ENCODE results near the gene NFIA. TPM values are rescaled to one million over a fixed set of nuclear protein-coding genes. Genes with fewer than 3 reads are reported as not detected.

Gene NFIA
- polyA plus RNA-seq, 4 donors = 1.6 to 9.7 (median 4.9) TPM

GRCh38 chr1:61151565-61151964, 69.2 kb downstream of the NFIA start:
- 87 to 99% (median 91%) methylated on average over 4 of the region's 4 CpGs for WGBS, 3 donors
- peak overlapping the region in 2 of 3 donors; percentile 17 to 41 for H3K27ac ChIP-seq (ENCODE audit: low read depth in 1 of 3, low read length in 2 of 3)

GRCh38 chr1:61152066-61152465, 69.7 kb downstream of the NFIA start:
- H3K36me3 ChIP-seq (ENCODE audit: control insufficient read depth in 3 of 3, insufficient read depth in 2 of 3, low read depth in 1 of 3, low read length in 3 of 3) = no peaks in the 10 kb centered on the region
- no peak for FAIRE-seq
- H3K4me3 ChIP-seq (ENCODE audit: low read depth in 1 of 3, low read length in 3 of 3) = no peak overlapping the region
- peak; percentile 62 to 68 for DNase-seq
- 16 to 56% (median 55%) methylated on average over 3 of the region's 3 CpGs for WGBS, 3 donors
- peak overlapping the region in 1 of 3 donors; percentile 17 for H3K27ac ChIP-seq (ENCODE audit: low read depth in 1 of 3, low read length in 2 of 3)
- H3K27me3 ChIP-seq (ENCODE audit: control insufficient read depth in 3 of 3, insufficient read depth in 3 of 3, low read length in 3 of 3) = no peaks in the 10 kb centered on the region
- H3K9me3 ChIP-seq (ENCODE audit: control insufficient read depth in 2 of 2, insufficient read depth in 1 of 2, low read depth in 1 of 2, low read length in 1 of 2) = no peaks in the 10 kb centered on the region
- peaks cover 9 to 46% (median 14%) of the 10 kb centered on the region in 3 donors for H3K4me1 ChIP-seq (ENCODE audit: control insufficient read depth in 3 of 3, insufficient read depth in 2 of 3, low read depth in 1 of 3, low read length in 2 of 3)

More at GRCh38 chr1:61151565-61151964, 69.2 kb downstream of the NFIA start:
- Histone ChIP-seq H3K4me1 (ENCODE audit: control insufficient read depth in 3 of 3, insufficient read depth in 2 of 3, low read depth in 1 of 3, low read length in 2 of 3) (peaks cover 9 to 41% (median 14%) of the 10 kb centered on the region in 3 donors), H3K9me3 (ENCODE audit: control insufficient read depth in 2 of 2, insufficient read depth in 1 of 2, low read depth in 1 of 2, low read length in 1 of 2) (no peaks in the 10 kb centered on the region), H3K4me3 (ENCODE audit: low read depth in 1 of 3, low read length in 3 of 3) (no peak overlapping the region), H3K36me3 (ENCODE audit: control insufficient read depth in 3 of 3, insufficient read depth in 2 of 3, low read depth in 1 of 3, low read length in 3 of 3) (no peaks in the 10 kb centered on the region), H3K27me3 (ENCODE audit: control insufficient read depth in 3 of 3, insufficient read depth in 3 of 3, low read length in 3 of 3) (no peaks in the 10 kb centered on the region)
- FAIRE-seq = no peak
- DNase-seq = no peak

- H3K9me3 ChIP-seq (ENCODE audit: control insufficient read depth in 2 of 2, insufficient read depth in 1 of 2, low read depth in 1 of 2, low read length in 1 of 2) = no peaks in the 10 kb centered on the region
- peaks cover 12 to 48% (median 20%) of the 10 kb centered on the region in 3 donors for H3K4me1 ChIP-seq (ENCODE audit: control insufficient read depth in 3 of 3, insufficient read depth in 2 of 3, low read depth in 1 of 3, low read length in 2 of 3)
- no peaks in the 10 kb centered on the region for H3K36me3 ChIP-seq (ENCODE audit: control insufficient read depth in 3 of 3, insufficient read depth in 2 of 3, low read depth in 1 of 3, low read length in 3 of 3)
- DNase-seq (peak in 1 of 2 donors; percentile 31), FAIRE-seq (no peak)
- no peaks in the 10 kb centered on the region for H3K27me3 ChIP-seq (ENCODE audit: control insufficient read depth in 3 of 3, insufficient read depth in 3 of 3, low read length in 3 of 3)
- H3K27ac ChIP-seq (ENCODE audit: low read depth in 1 of 3, low read length in 2 of 3) = peak overlapping the region in 1 of 3 donors; percentile 17
- H3K4me3 ChIP-seq (ENCODE audit: low read depth in 1 of 3, low read length in 3 of 3) = no peak overlapping the region
Measured at GRCh38 chr1:61152469-61153105, 70.2 kb downstream of the NFIA start.

GRCh38 chr1:61156576-61157467, 74.5 kb downstream of the NFIA start:
- H3K27ac ChIP-seq (ENCODE audit: low read depth in 1 of 3, low read length in 2 of 3) = peak overlapping the region in 1 of 3 donors; percentile 66
- DNase-seq (no peak), FAIRE-seq (no peak)
- H3K4me1 ChIP-seq (ENCODE audit: control insufficient read depth in 3 of 3, insufficient read depth in 2 of 3, low read depth in 1 of 3, low read length in 2 of 3) = peaks cover 6 to 44% (median 14%) of the 10 kb centered on the region in 3 donors
- H3K27me3 ChIP-seq (ENCODE audit: control insufficient read depth in 3 of 3, insufficient read depth in 3 of 3, low read length in 3 of 3) = no peaks in the 10 kb centered on the region
- H3K4me3 ChIP-seq (ENCODE audit: low read depth in 1 of 3, low read length in 3 of 3) = no peak overlapping the region
- 50 to 54% (median 54%) methylated on average over 4 of the region's 4 CpGs for WGBS, 3 donors
- H3K9me3 ChIP-seq (ENCODE audit: control insufficient read depth in 2 of 2, insufficient read depth in 1 of 2, low read depth in 1 of 2, low read length in 1 of 2) = no peaks in the 10 kb centered on the region
- H3K36me3 ChIP-seq (ENCODE audit: control insufficient read depth in 3 of 3, insufficient read depth in 2 of 3, low read depth in 1 of 3, low read length in 3 of 3) = no peaks in the 10 kb centered on the region

- peaks cover 0 to 2% (median 0%) of the 10 kb centered on the region in 3 donors for H3K36me3 ChIP-seq (ENCODE audit: control insufficient read depth in 3 of 3, insufficient read depth in 2 of 3, low read depth in 1 of 3, low read length in 3 of 3)
- no peaks in the 10 kb centered on the region for H3K9me3 ChIP-seq (ENCODE audit: control insufficient read depth in 2 of 2, insufficient read depth in 1 of 2, low read depth in 1 of 2, low read length in 1 of 2)
- DNase-seq (peak in 1 of 2 donors; percentile 53), FAIRE-seq (no peak)
- peak overlapping the region in 1 of 3 donors; percentile 66 for H3K27ac ChIP-seq (ENCODE audit: low read depth in 1 of 3, low read length in 2 of 3)
- H3K4me1 ChIP-seq (ENCODE audit: control insufficient read depth in 3 of 3, insufficient read depth in 2 of 3, low read depth in 1 of 3, low read length in 2 of 3) = peaks cover 3 to 37% (median 12%) of the 10 kb centered on the region in 3 donors
- no peaks in the 10 kb centered on the region for H3K27me3 ChIP-seq (ENCODE audit: control insufficient read depth in 3 of 3, insufficient read depth in 3 of 3, low read length in 3 of 3)
- WGBS, 3 donors = 6 to 8% (median 8%) methylated on average over 3 of the region's 3 CpGs
- no peak overlapping the region for H3K4me3 ChIP-seq (ENCODE audit: low read depth in 1 of 3, low read length in 3 of 3)
Measured at GRCh38 chr1:61157468-61157987, 75.2 kb downstream of the NFIA start.

- Histone ChIP-seq H3K4me3 (ENCODE audit: low read depth in 1 of 3, low read length in 3 of 3) (no peak overlapping the region), H3K27ac (ENCODE audit: low read depth in 1 of 3, low read length in 2 of 3) (no peak overlapping the region), H3K9me3 (ENCODE audit: control insufficient read depth in 2 of 2, insufficient read depth in 1 of 2, low read depth in 1 of 2, low read length in 1 of 2) (no peaks in the 10 kb centered on the region), H3K27me3 (ENCODE audit: control insufficient read depth in 3 of 3, insufficient read depth in 3 of 3, low read length in 3 of 3) (no peaks in the 10 kb centered on the region), H3K36me3 (ENCODE audit: control insufficient read depth in 3 of 3, insufficient read depth in 2 of 3, low read depth in 1 of 3, low read length in 3 of 3) (peaks cover 0 to 2% (median 0%) of the 10 kb centered on the region in 3 donors), H3K4me1 (ENCODE audit: control insufficient read depth in 3 of 3, insufficient read depth in 2 of 3, low read depth in 1 of 3, low read length in 2 of 3) (peaks cover 3 to 27% (median 8%) of the 10 kb centered on the region in 3 donors)
- no peak for DNase-seq
- FAIRE-seq = no peak
- WGBS, 3 donors = 46 to 73% (median 58%) methylated on average over 3 of the region's 3 CpGs
Measured at GRCh38 chr1:61158591-61158990, 76.2 kb downstream of the NFIA start.

GRCh38 chr1:61160526-61160925, 78.2 kb downstream of the NFIA start:
- Histone ChIP-seq H3K4me3 (ENCODE audit: low read depth in 1 of 3, low read length in 3 of 3) (no peak overlapping the region), H3K36me3 (ENCODE audit: control insufficient read depth in 3 of 3, insufficient read depth in 2 of 3, low read depth in 1 of 3, low read length in 3 of 3) (peaks cover 0 to 2% (median 0%) of the 10 kb centered on the region in 3 donors), H3K4me1 (ENCODE audit: control insufficient read depth in 3 of 3, insufficient read depth in 2 of 3, low read depth in 1 of 3, low read length in 2 of 3) (peaks cover 3 to 20% (median 8%) of the 10 kb centered on the region in 3 donors), H3K9me3 (ENCODE audit: control insufficient read depth in 2 of 2, insufficient read depth in 1 of 2, low read depth in 1 of 2, low read length in 1 of 2) (no peaks in the 10 kb centered on the region), H3K27me3 (ENCODE audit: control insufficient read depth in 3 of 3, insufficient read depth in 3 of 3, low read length in 3 of 3) (no peaks in the 10 kb centered on the region), H3K27ac (ENCODE audit: low read depth in 1 of 3, low read length in 2 of 3) (no peak overlapping the region)
- FAIRE-seq = no peak
- WGBS, 3 donors = 80 to 88% (median 86%) methylated on average over 4 of the region's 4 CpGs
- DNase-seq = no peak

- H3K27ac ChIP-seq (ENCODE audit: low read depth in 1 of 3, low read length in 2 of 3) = no peak overlapping the region
- DNase-seq (no peak), FAIRE-seq (no peak)
- peaks cover 0 to 2% (median 0%) of the 10 kb centered on the region in 3 donors for H3K36me3 ChIP-seq (ENCODE audit: control insufficient read depth in 3 of 3, insufficient read depth in 2 of 3, low read depth in 1 of 3, low read length in 3 of 3)
- 85 to 88% (median 88%) methylated on average over 4 of the region's 4 CpGs for WGBS, 3 donors
- no peaks in the 10 kb centered on the region for H3K27me3 ChIP-seq (ENCODE audit: control insufficient read depth in 3 of 3, insufficient read depth in 3 of 3, low read length in 3 of 3)
- H3K4me1 ChIP-seq (ENCODE audit: control insufficient read depth in 3 of 3, insufficient read depth in 2 of 3, low read depth in 1 of 3, low read length in 2 of 3) = peaks cover 0 to 8% (median under 1%) of the 10 kb centered on the region in 3 donors
- H3K4me3 ChIP-seq (ENCODE audit: low read depth in 1 of 3, low read length in 3 of 3) = no peak overlapping the region
- H3K9me3 ChIP-seq (ENCODE audit: control insufficient read depth in 2 of 2, insufficient read depth in 1 of 2, low read depth in 1 of 2, low read length in 1 of 2) = no peaks in the 10 kb centered on the region
Measured at GRCh38 chr1:61162520-61163258, 80.3 kb downstream of the NFIA start.

Data from small intestine (tissue), 7 donors.